Pancreas (tissue), 10 donors: ENCODE data around the gene SPARCL1. TPM values are rescaled to one million over a fixed set of nuclear protein-coding genes. Genes with fewer than 3 reads are reported as not detected.

Experiments
- ATAC-seq, 4 donors: fragments of 200-7000 bp; cut with Tn5 transposase; one replicate each; pipeline versions ENCODE4 v1.8.0 to v1.9.1; 2020; ENCODE audit warnings: mild to moderate bottlenecking in 4 of 4, moderate library complexity in 4 of 4
- DNase-seq, 6 donors: peaks; one replicate each; pipeline ENCODE4 v3.0.0-alpha.2; 2020
- FAIRE-seq: peaks from 2 replicates; lab custom pipeline; 2012; peaks lifted over from hg19 to GRCh38; lab: Jason Lieb, UNC
- H3K27ac ChIP-seq, 4 donors: fragments of 200-600 bp; sonication (generic); 1 replicate in 3 of 4; 2 replicates in 1 of 4; pipeline versions ENCODE4 v1.5.0 to v1.8.0; 2020
- H3K27me3 ChIP-seq, 4 donors: fragments of 200-600 bp; one replicate each; pipeline ENCODE4 v1.8.0; 2021
- H3K36me3 ChIP-seq, 3 donors: fragments of 200-600 bp; sonication (generic) in 1 of 3; one replicate each; pipeline versions ENCODE4 v1.5.0 to v1.8.0; 2020 to 2021
- H3K4me1 ChIP-seq, 3 donors: fragments of 200-600 bp; one replicate each; pipeline ENCODE4 v1.8.0; 2021
- H3K4me3 ChIP-seq, 4 donors: fragments of 200-600 bp; sonication (generic) in 2 of 4; one replicate each; pipeline versions ENCODE4 v1.5.0 to v1.8.0; 2020 to 2021
- H3K9me3 ChIP-seq, 4 donors: fragments of 200-600 bp; one replicate each; pipeline ENCODE4 v1.8.0; 2021
- CTCF ChIP-seq, 4 donors: fragments of 200-600 bp; sonication (generic) in 3 of 4; IDR thresholded peaks; one replicate each; pipeline versions ENCODE4 v1.5.0 to v1.8.0; 2021; ENCODE audit warnings: antibody characterized with exemption in 4 of 4
- WGBS, 2 donors: extraction: QIAGEN DNeasy Blood & Tissue Kit; methylation state at CpG; one replicate each; pipeline ENCODE4 v1.1.7; 2013; 5-methylcytosine and 5-hydroxymethylcytosine counted together
- intact Hi-C, 3 donors: fragments of 100-400 bp; cut with DNase I; formaldehyde crosslinking; loops; one replicate each; pipeline versions ENCODE4 v1.11.1 to v1.14.2; 2022
- polyA plus RNA-seq, 2 donors: library from polyadenylated mRNA; stranded (reverse); fragments of 200-250 nt; gene quantifications; one replicate each; pipeline ENCODE4 v1.2.3, GENCODE V29; 2013
- total RNA-seq, 6 donors: library from RNA; stranded (reverse); fragmentation: NEBNext Ultra II Directional in 4 of 6; extraction: Animal tissue kit (Norgen Biotek cat#: 25700) in 4 of 6; gene quantifications; one replicate each; pipeline versions ENCODE4 v1.2.1 to v1.2.4, GENCODE V29; 2021 to 2023
- donor health status: healthy with polysubstance abuse.
- donor health status: DM: no; HTN: no; CAD: no; lungs with moderate emphysema.
- donor health status: DM: no; HTN: no; CAD: no.
- donor health status: control.
- donor health status: control.
- donor health status: Bipolar disorder and iron deficiency.
- donor health status: DM: yes; HTN: yes; CAD: no.
- donor health status: DM: no; HTN: no; CAD: no.
- donor health status: DM: no; HTN: no; CAD: no.
- donor health status: DM: yes; HTN: yes; CAD: no.

Gene SPARCL1
- total and polyA plus RNA-seq, 8 donors, result 19.6 to 77.0 (median 34.6) TPM

- FAIRE-seq, result no peak
- 67 to 79% methylated on average over 5 of the region's 5 CpGs for WGBS, 2 donors
- no peak for ATAC-seq
- DNase-seq, result no peak
- Histone ChIP-seq H3K9me3 (no peaks in the 10 kb centered on the region), H3K4me3 (no peak overlapping the region), H3K36me3 (no peaks in the 10 kb centered on the region), H3K4me1 (no peaks in the 10 kb centered on the region), H3K27me3 (no peaks in the 10 kb centered on the region), H3K27ac (no peak overlapping the region)
- TF ChIP-seq CTCF (IDR thresholded peaks at IDR 0.05), result no peak
- intact Hi-C loops, result no loop called here
Observed at GRCh38 chr4:87570290-87570805, 41.2 kb upstream of the SPARCL1 start.

- no peak for TF ChIP-seq CTCF (IDR thresholded peaks at IDR 0.05)
- 83 to 92% methylated on average over 2 of the region's 2 CpGs for whole genome bisulfite sequencing, 2 donors
- Histone ChIP-seq H3K4me1 (no peaks in the 10 kb centered on the region), H3K36me3 (no peaks in the 10 kb centered on the region), H3K27ac (no peak overlapping the region), H3K9me3 (no peaks in the 10 kb centered on the region), H3K4me3 (no peak overlapping the region), H3K27me3 (no peaks in the 10 kb centered on the region)
- intact Hi-C loops, result no loop called here
- FAIRE-seq, result no peak
- no peak for ATAC-seq
- DNase-seq, result no peak
Observed at GRCh38 chr4:87567191-87567590, 38.0 kb upstream of the SPARCL1 start.

GRCh38 chr4:87566276-87566675, 37.1 kb upstream of the SPARCL1 start:
- intact Hi-C loops, result no loop called here
- H3K9me3 ChIP-seq, result no peaks in the 10 kb centered on the region
- H3K27me3 ChIP-seq, result no peaks in the 10 kb centered on the region
- WGBS, 2 donors, result 22 to 25% methylated on average over 2 of the region's 2 CpGs
- H3K27ac ChIP-seq, result no peak overlapping the region
- no peak for TF ChIP-seq CTCF (IDR thresholded peaks at IDR 0.05)
- H3K4me1 ChIP-seq, result no peaks in the 10 kb centered on the region
- no peak overlapping the region for H3K4me3 ChIP-seq
- no peak for ATAC-seq
- FAIRE-seq, result no peak
- no peaks in the 10 kb centered on the region for H3K36me3 ChIP-seq
- no peak for DNase-seq

- no peaks in the 10 kb centered on the region for H3K27me3 ChIP-seq
- WGBS, 2 donors, result 50 to 65% methylated on average over 4 of the region's 4 CpGs
- ATAC-seq, result no peak
- FAIRE-seq, result no peak
- H3K4me1 ChIP-seq, result no peaks in the 10 kb centered on the region
- intact Hi-C loops, result no loop called here
- H3K9me3 ChIP-seq, result no peaks in the 10 kb centered on the region
- H3K36me3 ChIP-seq, result no peaks in the 10 kb centered on the region
- no peak for TF ChIP-seq CTCF (IDR thresholded peaks at IDR 0.05)
- no peak for DNase-seq
- H3K4me3 ChIP-seq, result no peak overlapping the region
- H3K27ac ChIP-seq, result no peak overlapping the region
Observed at GRCh38 chr4:87565746-87566145, 36.6 kb upstream of the SPARCL1 start.

- Histone ChIP-seq H3K27ac (no peak overlapping the region), H3K4me1 (no peaks in the 10 kb centered on the region), H3K36me3 (no peaks in the 10 kb centered on the region), H3K4me3 (no peak overlapping the region), H3K27me3 (no peaks in the 10 kb centered on the region), H3K9me3 (no peaks in the 10 kb centered on the region)
- no peak for TF ChIP-seq CTCF (IDR thresholded peaks at IDR 0.05)
- 85 to 92% methylated on average over 2 of the region's 2 CpGs for WGBS, 2 donors
- FAIRE-seq (no peak), ATAC-seq (no peak), DNase-seq (no peak)
- intact Hi-C loops, result no loop called here
Observed at GRCh38 chr4:87560802-87561201, 31.6 kb upstream of the SPARCL1 start.
